NCI-H1417 (cell line): ENCODE measurements around the gene TP53I13.
A peak's percentile ranks its signal among the peaks of the same experiment; 100 is the strongest.
"Not testable (repeated sequence)": the region's sequence is repeated elsewhere in the genome, so short reads cannot be mapped to it uniquely, and the experiment has no call there.

Experiments used
- DNase-seq, 3 experiments: peaks; one replicate each; lab custom pipeline; 2025; lab: John Stamatoyannopoulos, UW

Gene TP53I13, protein sequence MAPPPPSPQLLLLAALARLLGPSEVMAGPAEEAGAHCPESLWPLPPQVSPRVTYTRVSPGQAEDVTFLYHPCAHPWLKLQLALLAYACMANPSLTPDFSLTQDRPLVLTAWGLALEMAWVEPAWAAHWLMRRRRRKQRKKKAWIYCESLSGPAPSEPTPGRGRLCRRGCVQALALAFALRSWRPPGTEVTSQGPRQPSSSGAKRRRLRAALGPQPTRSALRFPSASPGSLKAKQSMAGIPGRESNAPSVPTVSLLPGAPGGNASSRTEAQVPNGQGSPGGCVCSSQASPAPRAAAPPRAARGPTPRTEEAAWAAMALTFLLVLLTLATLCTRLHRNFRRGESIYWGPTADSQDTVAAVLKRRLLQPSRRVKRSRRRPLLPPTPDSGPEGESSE

GRCh38 chr17:29568331-29569244, at the start of gene TP53I13:
TP53I13 (plus strand) TSS chr17:29568701; CDS start chr17:29568759, 58 bp downstream.
- peak; percentile 63 to 86 (median 83) for DNase-seq

- DNase-seq: peak in 1 of 3 experiments; percentile 62
These were observed 43.8 kb upstream of the TP53I13 start for GRCh38 chr17:29524692-29525091.

DNA sequence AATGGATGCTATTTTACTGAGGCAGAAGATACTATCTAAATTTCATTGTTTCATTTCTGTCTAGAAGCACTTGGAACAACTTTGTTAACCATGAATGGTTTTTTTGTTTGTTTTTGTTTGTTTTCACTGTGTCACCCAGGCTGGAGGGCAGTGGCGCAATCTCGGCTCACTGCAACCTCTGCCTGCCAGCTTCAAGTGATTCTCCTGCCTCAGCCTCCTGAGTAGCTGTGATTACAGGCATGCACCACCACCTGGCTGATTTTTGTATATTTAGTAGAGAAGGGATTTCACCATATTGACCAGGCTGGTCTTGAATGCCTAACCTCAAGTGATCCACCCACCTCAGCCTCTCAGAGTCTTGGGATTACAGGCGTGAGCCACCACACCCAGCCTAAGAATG, 42.2 kb upstream of the TP53I13 start:
- no peak for DNase-seq

GRCh38 chr17:29533976-29534375, 34.5 kb upstream of the TP53I13 start:
- DNase-seq: no peak

DNA sequence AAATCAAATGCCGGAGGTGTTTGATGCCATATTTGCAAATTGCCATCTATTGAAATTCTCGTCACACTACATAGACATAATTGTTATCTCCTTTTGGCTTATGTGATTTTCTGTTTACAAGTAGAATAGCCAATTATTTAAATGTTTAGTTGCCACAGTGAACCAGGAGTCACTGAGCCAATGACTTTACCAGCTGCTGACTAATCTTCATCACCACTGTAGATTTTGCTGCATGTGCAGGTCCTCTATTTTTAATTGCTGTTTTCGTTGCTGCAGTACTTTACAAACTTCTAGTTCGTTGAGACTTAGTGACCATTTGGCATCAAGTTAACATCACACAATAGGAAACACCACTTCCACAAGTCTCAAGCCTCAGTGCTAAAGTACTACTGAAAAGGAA, 24.4 kb upstream of the TP53I13 start:
- DNase-seq: no peak

- no peak for DNase-seq
These were observed 22.4 kb upstream of the TP53I13 start for GRCh38 chr17:29546085-29546484.

- DNase-seq: no peak
These were observed 21.7 kb upstream of the TP53I13 start for GRCh38 chr17:29546830-29547229.

DNA sequence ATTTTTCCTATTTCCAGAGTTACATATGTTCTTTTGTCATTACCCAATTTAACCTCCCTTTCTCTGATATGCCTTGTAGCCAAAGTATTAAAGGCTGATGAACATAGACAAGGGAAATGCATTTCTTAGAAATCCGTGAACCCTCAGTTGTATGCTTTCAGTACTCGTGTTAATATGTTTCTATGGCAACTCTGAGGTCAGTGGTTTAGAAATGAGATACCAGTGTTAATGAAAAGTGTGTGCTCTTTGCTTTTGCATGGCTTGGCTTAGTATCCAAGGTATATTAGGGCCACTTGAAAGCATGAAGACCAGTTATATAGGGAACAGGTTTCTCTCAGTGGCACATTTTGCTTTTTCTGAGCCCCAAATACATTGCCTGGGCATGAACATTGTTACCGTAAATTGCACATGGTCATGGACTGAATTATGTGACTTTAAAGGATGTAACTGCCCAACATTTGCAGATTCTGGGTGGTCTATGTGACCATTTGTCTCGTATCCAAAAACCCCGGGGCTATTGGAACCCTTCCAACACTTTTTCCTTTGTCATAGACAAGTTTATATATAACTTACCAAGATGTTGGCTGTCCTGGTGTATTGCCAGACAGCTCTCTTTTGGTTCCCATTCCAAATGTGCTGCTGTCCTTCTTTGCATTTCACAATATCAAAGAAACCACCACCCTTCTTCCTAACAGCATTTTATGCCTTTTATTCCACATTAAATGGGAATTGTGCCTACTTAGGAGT, 19.2 kb upstream of the TP53I13 start:
- peak in 2 of 3 experiments; percentile 5 to 52 for DNase-seq

- DNase-seq: no peak
These were observed 12.7 kb upstream of the TP53I13 start for GRCh38 chr17:29555840-29556239.

DNA sequence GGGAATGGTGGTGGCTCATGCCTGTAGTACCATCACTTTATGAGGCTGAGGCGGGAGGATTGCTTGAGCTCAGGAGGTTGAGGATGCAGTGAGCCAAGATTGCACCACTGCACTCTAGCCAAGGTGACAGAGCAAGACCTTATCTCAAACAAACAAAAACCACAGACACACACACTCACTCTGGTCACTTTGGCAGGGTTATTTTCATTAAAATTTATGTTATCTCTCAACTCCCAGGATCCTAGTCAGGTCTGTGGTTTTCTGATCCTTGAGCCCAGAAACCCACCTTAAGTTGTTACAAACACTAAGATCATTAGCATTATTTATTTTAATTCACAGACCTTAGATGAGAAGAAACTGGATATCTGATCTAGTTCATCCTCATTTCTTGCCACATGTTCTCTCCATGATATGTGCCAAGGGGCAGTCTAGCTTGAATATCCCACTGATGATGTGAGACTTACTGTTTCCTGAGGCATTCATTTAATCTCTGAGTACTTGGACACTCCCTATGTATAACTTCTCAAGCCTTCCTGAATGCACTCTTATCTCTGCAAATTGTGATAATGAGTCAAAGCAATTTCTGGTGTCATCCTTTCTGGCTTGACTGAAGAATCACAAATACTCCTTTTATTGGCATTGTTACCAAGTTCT, 11.3 kb upstream of the TP53I13 start:
- DNase-seq: no peak

DNA sequence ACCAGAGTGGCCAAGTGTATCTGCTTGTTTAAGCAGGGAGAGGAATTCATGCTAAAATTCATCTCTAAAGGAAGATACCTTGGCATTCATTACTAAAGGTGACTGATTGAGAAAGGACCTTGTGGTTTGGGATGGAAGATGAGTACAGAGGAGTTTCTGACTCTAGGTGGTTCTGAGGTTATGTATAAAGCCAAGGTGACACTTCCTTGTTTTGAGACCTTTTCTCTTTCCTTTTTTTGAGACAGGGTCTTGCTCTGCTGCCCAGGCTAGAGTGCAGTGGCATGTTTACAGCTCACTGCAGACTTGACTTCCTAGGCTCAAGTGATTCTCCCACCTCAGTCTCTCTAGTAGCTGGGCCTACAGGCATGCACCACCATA, 10.8 kb upstream of the TP53I13 start:
- no peak for DNase-seq

GRCh38 chr17:29558139-29558538, 10.4 kb upstream of the TP53I13 start:
- DNase-seq: not testable (repeated sequence)

- peak in 2 of 3 experiments; percentile 9 to 42 for DNase-seq
These were observed 8.9 kb upstream of the TP53I13 start for GRCh38 chr17:29559640-29560039.

DNA sequence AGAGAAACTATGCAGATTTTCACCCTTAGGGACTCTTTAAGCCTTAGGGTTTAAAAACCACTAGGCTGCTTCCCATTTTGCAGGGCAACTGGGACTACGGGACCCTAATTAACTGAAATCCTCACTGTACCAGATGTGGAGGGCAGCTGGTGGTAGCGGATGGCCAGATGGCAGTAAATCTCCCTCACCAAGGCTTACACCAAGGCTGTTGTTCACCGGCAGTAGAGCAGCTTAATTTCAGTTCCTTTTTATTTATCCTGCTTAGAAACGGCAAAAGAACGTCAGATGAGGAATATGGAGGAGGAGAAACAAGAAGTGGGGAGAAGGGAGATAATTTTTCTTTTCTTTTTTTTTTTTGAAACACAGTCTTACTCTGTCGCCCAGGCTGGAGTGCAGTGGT, 8.2 kb upstream of the TP53I13 start:
- DNase-seq: no peak

GRCh38 chr17:29561554-29562517, 6.7 kb upstream of the TP53I13 start:
- DNase-seq: no peak

GRCh38 chr17:29562615-29563014, 5.9 kb upstream of the TP53I13 start:
- DNase-seq: no peak

GRCh38 chr17:29563816-29564215, 4.7 kb upstream of the TP53I13 start:
- peak in 2 of 3 experiments; percentile 8 to 59 for DNase-seq

DNA sequence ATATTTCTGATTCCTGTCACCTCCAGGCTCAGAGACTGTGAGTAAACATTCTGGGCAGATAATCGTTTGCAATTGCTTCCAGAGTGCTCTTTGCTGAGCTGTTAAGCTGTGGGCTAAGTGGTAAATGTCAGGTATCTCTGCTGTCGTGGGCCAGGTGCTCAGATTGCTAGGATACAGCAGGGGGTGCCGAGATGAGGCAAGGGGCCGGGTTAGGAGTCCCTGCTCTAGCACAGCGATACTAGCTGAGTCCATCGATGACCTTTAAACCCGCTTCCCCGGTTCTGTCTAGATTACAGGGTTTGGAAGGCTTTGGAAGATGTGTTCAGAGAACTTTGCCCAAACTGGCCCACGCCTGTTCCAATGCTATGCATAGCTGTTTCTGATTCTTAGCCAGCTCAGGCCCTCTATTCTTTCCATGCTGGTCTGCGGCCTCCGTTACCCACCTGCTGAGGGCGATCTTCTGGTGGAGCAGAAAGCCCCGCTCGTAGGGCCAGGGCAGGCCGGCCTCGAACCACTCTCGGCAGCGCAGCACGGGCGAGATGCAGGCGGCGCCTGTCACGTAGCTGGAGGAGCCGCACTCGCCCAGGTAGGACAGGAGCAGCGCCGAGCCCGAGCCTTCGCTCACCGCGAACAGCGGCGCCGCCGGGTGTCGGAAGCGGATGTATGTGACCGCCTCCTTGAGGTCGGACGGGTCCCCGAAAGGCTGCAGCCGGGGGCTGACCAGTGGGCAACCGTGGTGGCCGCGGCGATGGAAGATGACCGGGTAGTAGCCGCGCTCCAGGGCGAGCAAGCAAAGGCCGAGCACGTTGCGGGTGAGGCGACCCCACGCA, 2.6 kb upstream of the TP53I13 start:
- DNase-seq: peak; percentile 82 to 96 (median 86)
